NCI-H2227 (cell line): ENCODE measurements around the gene ENC1.

Experiments
- DNase-seq: peaks from one replicate; lab custom pipeline; 2025; ENCODE audit not compliant: unreplicated experiment; lab: John Stamatoyannopoulos, UW

The ENC1 gene

DNA sequence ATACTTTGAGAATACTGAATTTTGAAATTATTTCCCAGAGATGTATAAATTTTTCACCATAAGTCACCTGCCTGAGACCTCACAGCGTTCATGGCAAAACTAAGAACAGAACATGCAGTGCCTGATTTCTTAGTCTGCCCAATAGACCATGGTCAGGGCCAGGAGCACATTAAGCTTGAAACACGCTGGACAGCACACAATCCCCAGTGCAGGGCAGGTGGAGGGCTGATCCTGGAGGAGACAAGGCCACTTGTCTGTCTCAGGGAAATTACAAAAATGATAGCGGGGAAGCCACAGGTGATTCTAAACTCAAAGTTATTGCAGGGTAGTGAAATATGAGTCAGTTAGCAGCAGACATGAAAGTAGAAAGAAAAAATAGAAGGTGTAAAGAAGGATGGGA lies 18.6 kb upstream of the ENC1 start:
- DNase-seq, result no peak

DNA sequence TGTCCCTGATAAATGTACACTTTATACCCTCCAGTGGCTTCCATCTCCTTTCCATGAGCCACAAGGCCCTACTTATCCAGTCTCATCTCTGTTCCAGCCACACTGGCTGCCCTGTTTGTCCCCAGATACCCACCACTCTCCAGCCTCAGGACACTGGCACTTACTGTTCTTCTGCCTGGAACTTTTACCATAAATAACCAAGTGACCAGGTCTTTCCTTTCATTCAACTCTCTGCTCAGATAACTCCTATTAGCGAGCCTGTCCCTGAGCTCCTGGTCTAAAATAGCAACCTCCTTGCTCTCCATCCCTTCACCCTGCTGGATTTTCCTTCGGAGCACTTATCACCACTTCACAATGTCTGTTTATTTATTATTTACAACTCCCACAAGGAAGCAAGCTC lies 16.6 kb upstream of the ENC1 start:
- DNase-seq, result no peak

DNA sequence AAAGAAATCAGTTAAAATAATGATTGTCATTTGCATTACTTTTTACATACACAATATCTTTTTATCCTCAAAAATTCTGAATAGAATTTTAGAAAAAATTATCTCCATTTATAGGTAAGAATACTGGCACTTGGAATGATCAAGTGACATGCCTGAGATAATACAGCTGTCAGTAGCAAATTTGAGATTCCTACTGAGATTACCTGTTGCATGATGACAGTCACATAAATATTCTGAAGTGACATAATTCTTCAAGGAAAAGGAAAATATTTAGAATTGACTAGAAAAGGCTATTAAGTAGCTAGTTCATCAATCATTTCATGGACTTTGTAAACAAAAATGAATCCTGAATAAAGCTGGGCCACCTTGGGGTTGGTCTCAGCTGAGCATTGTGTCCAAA lies 15.2 kb upstream of the ENC1 start:
- DNase-seq, result no peak

DNA sequence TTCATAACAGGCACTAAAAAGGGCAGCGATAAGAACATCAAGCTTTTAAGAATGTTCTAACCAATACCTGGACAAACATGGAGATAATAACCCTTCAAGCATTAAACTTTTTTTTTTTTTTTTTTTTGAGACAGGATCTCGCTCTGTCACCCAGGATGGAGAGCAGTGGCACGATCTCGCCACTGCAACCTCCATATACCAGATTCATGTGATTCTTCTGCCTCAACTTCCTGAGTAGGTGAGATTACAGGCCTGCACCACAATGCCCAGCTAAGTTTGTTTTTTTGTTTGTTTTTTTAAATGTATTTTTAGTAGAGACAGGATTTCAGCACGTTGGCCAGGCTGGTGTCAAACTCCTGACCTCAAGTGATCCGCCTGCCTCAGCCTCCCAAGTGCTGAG lies 14.7 kb upstream of the ENC1 start:
- DNase-seq, result no peak

DNA sequence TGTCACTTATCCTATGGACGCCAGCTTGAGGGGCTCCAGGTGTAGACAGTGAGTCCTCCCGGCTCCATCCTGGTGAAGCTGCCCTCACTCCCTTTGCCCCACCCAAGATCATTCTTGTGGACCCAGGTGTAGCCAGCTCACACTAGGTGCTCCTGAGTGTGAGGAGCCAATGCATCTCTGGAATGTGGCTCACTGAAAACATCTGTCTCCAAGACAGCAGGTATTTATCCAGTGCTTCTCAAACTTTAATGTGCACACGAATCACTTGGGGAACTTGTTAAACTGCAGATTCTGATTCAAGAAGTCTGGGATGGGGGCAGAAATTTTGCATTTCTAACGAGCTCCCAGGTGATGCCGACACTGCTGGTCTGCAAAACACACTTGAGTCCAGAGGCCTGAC lies 13.5 kb upstream of the ENC1 start:
- no peak for DNase-seq

DNA sequence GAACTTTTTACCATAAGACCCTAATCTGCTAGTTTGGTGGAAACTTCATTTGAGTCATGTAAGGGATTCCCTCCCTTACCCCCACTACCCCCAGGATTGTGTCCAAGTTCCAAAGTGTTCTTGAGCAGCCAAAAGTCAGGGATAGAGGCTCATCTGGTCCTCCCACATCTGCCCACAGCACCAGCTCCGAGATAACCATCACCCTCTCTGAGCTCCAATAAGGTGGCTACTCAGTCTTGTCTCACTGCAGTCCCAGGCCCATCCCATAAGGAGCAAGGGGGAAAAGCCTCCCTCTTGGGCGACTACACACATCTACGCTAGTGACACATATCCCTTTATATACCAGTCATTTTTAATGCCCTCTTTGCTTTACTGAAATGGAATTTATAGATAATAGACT lies 12.0 kb upstream of the ENC1 start:
- no peak for DNase-seq

DNA sequence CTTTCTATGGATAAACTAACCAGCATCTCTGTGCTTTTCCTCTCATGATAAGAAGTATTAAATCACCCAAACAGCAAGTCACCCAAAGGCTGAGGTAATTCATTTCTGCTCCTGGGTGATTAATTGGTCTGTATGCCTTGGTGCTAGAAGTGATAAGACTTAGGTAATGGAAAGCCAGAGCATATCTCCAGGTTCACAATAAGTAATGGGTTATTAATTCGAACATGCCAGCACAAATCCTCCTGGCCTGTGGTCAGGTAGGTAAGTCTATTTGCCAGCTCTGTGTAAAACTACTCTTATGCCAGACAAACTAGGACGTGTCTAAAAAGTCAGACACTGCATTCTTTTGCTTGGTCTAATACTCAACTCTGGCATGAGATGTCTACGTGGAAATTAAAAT lies 11.2 kb upstream of the ENC1 start:
- DNase-seq, result no peak

DNA sequence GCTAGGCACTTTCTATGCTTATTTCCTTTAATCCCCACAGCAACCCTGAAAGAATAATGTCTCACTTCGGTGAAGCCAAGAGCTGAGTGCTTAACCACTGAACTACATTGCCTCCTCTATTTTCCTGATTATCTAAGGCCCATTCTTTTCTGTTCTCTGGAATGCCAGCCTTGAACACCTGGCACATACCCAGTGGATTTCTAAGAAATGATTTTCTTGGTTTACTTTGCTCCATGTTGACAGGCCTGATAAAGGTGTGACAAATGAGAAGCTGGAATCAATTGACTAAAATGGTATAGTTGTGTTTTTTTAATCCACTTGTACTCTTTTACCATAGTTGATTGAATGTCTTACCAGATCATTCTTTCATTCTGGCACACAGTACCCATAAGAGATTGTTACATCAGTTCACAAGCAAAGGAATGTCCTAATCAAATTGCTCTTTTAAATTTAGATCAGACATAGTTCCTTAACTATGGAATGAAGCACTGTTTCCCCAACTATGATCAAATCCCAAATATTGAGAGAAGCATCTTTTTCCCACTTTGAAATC lies 9.0 kb upstream of the ENC1 start:
- no peak for DNase-seq

DNA sequence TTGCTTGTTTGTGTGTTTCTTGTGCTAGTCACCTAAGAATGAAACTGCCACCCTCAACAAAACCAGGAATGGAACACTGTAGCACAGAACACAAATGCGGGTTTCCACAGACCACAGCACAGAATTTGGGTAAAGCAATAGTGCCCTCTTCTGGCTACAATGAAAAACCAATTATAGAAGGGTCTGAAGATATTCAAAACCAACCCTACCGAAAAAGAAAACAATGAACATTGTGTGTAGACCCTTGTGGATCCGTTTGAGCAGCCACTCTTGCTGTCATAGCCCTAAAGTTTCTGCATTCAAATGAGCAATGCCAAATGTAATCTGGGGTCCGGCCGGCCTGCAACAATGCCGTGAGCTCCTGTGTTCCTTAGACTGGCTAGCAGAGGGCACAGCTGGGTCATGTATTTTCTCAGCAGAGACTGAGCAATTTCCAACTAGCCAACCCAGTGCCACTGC lies 8.3 kb upstream of the ENC1 start:
- peak; percentile 59 for DNase-seq

DNA sequence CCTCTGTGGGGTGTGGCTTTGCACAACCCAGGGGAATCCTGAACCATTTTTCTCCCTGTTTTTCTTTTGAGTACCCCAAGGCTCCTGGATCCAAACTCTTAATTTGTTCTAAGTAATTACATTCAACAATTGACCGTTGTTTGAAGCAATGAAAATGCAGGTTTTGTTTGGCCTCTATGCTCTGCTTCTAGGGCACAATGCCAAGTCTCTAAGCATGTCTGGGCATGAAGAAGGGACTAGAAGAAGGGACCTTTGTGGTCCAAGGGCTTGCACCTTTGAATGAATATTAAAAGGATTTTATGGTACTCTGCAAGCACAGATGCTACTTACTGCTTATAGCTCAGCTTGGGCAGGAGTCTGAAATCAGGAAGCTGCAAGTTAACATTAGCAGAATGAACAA lies 6.6 kb upstream of the ENC1 start:
- peak; percentile 15 for DNase-seq

DNA sequence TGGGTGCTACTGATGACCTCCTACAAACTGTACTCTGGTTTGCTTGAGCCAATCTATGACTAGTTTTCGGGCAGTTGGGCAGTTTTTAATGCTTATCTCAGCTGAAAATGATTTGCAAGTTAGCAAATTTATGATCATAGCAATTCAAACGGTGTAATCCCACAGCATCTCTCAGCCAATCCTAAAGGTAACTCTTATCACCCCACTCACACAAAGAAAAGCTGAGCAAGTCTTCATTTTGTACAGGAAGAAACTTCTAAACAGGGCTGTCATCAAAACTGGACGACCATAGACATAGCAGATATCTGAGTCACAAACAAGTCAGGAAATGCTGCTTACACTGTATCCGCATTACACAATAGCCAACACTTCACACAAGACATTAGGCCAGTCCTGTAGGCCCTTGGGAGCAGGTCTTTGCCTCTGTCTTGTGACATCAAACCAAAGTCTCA lies 2.6 kb upstream of the ENC1 start:
- DNase-seq, result no peak

DNA sequence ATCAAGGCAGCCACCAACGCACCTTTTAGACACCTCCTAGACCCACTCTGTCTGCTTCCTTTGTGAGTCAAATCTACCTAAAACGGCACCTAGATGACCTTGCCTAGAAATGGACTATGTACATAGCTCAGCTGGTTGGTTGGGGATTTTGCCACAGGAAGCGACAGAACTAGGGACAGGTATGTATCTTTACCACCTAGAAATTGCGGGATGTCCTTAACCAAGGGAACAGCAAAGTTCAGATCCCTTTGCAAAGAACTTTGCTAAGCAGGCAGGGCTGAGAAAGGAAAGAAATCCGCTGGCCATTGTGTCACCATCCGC lies 2.0 kb upstream of the ENC1 start:
- no peak for DNase-seq

DNA sequence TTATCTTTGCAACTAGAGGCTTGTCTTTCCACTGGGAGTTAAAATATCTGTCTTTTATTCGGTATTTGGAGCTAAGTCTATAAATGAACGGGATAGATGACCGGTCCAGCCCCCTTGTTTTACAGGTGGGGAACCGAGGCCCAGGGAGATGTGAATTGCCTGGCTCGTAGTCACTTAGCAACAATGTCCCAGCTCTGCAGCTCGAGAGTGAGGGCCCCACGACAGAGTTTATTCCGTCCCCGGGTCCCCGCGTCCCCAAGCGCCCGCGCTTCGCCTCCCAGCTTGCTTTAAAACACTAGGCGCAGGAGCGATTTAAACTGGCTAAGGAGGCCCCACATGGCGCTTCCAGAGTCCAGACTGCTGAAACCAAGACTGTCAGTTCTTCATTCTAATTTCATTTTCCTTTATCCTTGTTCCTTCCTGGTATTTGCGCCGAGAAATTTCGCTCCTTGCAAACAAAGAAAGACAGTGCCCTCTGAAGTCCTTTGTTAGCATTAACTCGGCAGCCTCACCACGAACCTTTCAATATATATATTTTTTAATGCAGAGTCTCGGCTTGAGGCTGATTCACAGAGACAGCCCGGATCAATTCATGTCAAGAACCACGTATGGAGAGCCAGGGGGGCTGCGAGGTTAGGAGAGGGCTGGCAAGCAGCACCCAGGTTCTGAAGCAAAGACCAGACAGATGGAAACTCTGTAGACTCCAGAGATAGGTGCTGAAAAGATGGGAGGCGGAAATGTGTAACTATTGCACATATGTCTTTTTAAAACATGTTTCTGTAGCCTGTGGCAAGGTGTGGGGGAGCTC lies 1.4 kb upstream of the ENC1 start:
- DNase-seq, result peak; percentile 33

DNA sequence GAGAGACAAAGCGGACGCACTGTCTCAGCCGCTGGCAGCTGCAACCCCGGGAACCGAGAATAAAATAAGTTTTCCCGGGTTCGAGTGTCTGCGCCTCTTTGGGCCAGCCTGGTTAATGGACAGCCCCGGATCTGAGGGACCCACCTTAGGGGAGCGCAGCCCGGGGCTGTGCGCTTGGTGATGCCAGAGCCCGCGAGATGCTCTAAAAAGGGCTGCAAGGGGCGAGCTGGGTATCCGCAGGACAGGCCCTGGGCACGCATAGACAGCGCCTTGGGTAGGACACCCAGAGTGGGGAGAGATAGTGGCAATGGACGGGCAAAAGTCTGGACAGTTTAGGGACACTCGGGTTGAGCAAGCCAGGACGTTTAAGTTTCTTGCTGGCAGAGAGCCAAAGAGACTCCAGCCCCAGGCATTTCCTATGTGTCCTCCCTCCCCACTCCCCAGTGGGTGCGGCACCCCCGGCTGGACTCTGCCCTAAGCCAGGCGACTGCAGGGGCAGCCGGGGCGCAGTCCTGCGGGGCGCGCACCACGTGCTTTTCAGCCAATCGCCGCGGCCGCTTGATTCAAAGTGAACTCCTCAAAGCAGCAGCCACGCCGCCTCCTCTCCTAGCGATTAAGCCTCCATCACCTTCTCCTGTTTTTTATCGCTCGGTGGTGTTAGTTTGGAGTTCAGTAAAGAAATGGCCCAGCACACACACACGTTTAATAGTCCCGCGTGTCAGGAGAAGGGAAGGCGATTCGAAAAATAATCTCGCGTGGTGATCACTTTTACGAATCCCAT lies 616 bp upstream of the ENC1 start:
- DNase-seq, result peak; percentile 69

DNA sequence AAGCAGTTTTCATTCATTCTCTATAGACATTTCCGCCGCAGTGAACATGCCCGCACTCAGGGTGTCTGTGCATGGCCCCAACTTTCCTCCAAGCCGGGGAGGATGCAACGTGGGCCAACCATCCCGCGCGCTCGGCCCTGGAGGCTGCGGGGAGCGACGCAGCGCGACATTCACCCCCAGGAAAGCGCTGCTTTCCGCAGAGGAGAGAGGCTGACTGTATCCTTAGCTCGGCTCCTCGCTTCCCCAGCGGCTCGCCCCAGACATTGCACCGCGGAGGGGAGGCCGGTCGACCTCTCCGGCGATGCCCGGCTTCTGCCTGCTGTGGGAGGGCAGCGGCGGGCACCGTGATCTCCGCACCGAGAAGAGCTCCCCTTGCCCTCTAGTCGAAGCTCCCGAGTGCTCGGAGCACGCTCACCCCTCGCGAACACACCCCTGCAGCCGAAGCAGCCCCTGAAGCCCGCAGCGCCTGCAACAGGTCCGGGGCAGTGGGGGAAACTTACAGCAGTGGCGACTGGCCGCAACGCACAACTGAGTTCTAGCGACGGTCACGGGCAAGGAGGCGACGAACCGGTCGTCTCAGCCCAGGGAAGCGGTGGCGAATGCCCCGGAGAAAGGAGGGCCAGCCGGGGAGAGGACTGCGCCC lies 600 bp downstream of the ENC1 start:
- peak; percentile 35 for DNase-seq

DNA sequence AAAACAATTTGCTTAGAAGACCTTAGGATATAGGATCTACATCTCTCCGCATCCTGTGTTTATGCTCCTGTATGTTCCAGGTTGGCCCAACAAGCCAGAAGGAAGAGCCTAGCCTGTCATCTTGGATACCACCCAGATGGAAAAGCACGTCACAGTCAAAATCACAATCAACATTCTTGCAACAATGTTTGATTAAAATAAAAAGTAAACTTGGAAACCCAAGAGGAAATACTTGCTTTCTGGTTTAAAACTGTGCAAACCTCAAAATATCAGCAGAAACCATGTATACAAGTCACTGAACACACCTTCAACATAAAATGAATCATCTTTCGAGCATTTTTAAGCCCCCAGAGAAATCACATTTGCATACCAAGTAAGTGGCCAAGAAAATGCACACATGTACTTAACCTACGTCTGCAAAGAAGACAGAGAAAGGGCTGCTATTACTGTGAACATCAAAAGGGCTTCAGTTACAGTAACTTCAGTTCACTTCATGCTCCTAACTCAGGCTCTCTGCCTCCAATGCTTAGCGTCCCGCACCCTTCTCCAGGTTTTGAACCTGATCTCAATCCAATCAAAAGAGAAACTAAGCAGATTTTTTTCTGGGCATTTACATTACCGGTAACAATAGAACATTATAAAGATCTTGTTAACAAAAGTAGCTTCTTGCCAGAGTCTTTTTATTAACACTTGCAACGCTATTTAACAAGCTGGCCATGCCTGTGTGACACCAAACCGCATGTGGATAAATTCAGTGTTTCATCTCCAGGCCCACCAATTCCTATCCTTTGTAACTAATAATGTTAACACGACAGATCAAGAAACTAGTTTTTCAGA lies 1.3 kb downstream of the ENC1 start:
- DNase-seq, result no peak

DNA sequence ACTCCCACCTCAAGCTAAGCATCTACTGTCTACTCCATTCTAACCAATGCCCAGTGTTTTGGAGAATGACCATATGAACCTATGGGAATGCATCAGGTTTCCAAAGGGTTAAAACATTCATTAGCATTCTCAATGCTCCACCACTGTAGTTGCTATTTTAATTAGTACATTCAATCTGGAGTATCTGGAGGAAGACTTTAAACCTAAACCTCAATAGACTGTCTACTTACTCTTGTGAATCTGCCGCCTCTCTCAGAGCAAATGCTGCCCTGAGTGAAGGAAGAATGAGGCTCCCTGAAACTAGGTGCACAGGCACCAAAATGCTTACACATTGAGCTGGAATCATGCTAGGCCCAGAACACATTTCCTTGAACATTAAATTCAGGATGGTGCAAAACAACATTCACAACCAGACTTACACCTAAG lies 2.0 kb downstream of the ENC1 start:
- DNase-seq, result no peak

DNA sequence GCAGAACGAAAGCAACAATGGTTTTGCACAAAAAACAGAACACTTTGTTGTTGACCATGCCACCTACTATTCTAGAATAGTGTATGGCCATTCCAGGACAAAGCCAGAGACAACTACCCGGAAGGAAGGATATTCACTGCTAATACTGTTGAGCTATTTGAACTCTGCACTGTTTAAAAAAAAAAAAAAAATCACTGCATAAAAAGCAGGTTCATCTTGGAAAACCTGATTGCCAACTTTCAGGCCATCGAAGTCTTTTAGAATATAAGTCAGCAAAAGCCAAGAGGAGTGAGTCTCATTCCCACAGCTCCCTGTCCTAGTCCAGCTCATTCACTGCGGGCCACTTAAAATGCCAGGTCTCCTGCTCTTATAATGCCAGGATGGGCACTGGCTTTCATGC lies 4.0 kb downstream of the ENC1 start:
- DNase-seq, result no peak

DNA sequence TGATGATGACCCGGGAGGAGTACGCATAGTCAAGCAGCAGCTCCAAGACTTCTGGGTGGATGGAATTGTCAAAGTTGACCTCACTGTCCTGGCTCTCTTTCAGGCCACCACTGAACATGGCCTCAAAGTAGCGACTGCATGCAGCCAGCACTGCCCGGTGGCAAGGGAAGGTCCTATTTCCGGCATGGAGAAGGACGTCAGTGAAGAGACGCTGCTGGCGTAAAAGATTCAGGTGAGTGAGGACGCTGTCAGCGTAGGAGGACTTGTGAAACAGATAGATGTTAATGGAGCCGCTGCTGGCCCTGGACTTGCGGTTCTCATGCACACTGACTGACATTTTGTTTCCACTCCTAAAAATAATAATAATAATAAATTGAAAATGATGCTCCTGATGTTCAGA lies 4.4 kb downstream of the ENC1 start:
- no peak for DNase-seq

DNA sequence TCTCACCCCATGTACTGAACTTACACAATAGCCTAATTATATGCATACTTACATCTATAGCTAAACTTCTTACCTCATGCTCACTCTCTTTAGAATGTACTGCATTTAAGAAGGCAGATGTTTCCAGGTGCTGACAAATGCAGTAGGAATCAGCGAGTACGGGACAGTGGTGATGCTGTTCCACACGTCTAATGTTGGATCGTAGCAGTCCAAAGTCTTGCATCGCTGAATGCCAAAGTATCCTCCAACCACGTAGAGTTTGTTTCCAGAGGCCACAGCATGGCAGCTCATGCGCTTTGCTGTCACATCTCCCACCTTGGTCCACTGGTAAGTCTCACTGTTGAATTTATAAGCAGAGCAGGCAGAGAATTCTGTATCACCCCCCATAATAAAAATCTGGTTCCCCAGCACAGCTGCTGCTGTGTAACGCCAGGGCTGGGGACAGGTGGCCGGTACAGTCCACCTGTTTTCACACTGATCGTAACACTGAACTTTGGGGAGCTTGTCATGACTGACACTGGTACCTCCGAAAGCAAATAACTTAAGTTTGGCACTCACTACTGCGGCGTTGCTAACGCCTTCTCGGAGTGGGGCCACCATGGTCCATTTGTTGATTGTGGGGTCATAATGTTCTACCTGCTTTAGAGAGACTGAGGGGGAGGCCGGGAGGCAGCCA lies 5.8 kb downstream of the ENC1 start:
- no peak for DNase-seq
